IMR-90 (cell line): ENCODE data around the gene ZC3H4. TPM values are rescaled to one million over a fixed set of nuclear protein-coding genes. Genes with fewer than 3 reads are reported as not detected.

ENCODE experiments used
- ATAC-seq: fragments of 200-7000 bp; cut with Tn5 transposase; 2 replicates; pipeline ENCODE4 v1.9.1; 2020; ENCODE audit warnings: low read depth, mild to moderate bottlenecking, moderate library complexity
- BruUV-seq: library from RNA; stranded (reverse); fragments of 400-500 nt; replicated peaks from 2 replicates; lab custom pipeline; 2021; lab: Mats Ljungman, UMichigan
- CTCF ChIA-PET: fragments of 300-600 bp; formaldehyde crosslinking; extraction: SDS; loops from one replicate; lab custom pipeline; 2021; ENCODE audit warnings: antibody characterized with exemption; lab: Yijun Ruan, JAX
- POLR2A ChIA-PET: fragments of 300-600 bp; sonication (Branson Sonifier 250); formaldehyde crosslinking; loops from one replicate; lab custom pipeline; 2022; ENCODE audit warnings: antibody characterized with exemption; ENCODE audit not compliant: unreplicated experiment; lab: Charles Lee
- DNase-seq: peaks from one replicate; pipeline ENCODE4 v3.0.0; 2013
- H2AFZ ChIP-seq: replicated peaks from 2 replicates; pipeline ENCODE3; 2013; ENCODE audit warnings: low read length, mild to moderate bottlenecking; ENCODE audit not compliant: poor library complexity
- H2AK5ac ChIP-seq: 2 replicates; pipeline ENCODE4 v1.6.1; 2013; ENCODE audit warnings: low read depth, low read length, inconsistent platforms
- H2AK9ac ChIP-seq: replicated peaks from 2 replicates; pipeline ENCODE3; 2013; ENCODE audit warnings: mild to moderate bottlenecking, low read depth, low read length, moderate library complexity; ENCODE audit not compliant: poor library complexity
- H2BK120ac ChIP-seq: 2 replicates; pipeline ENCODE4 v1.6.1; 2013; ENCODE audit warnings: low read depth, low read length, inconsistent platforms
- H2BK15ac ChIP-seq: 3 replicates; pipeline ENCODE4 v1.6.1; 2013; ENCODE audit warnings: low read depth, low read length, inconsistent platforms
- H2BK20ac ChIP-seq: 2 replicates; pipeline ENCODE4 v1.6.1; 2013; ENCODE audit warnings: low read depth, mild to moderate bottlenecking, inconsistent platforms, low read length, moderate library complexity
- H2BK5ac ChIP-seq: 2 replicates; pipeline ENCODE4 v1.6.1; 2013; ENCODE audit warnings: mild to moderate bottlenecking, low read depth, low read length, inconsistent platforms; ENCODE audit not compliant: poor library complexity, severe bottlenecking
- H3K14ac ChIP-seq: replicated peaks from 2 replicates; pipeline ENCODE4 v1.6.1; 2013; ENCODE audit warnings: low read depth, low read length, inconsistent platforms
- H3K18ac ChIP-seq: 2 replicates; pipeline ENCODE4 v1.6.1; 2013; ENCODE audit warnings: low read depth, low read length, control low read depth
- H3K23ac ChIP-seq: 2 replicates; pipeline ENCODE4 v1.6.1; 2013; ENCODE audit warnings: low read depth, low read length, inconsistent platforms
- H3K27ac ChIP-seq: 2 replicates; pipeline ENCODE4 v1.5.1; 2013; ENCODE audit warnings: mild to moderate bottlenecking, control low read depth, low read length; ENCODE audit not compliant: insufficient read depth
- H3K27me3 ChIP-seq: 2 replicates; pipeline ENCODE4 v1.6.1; 2013; ENCODE audit warnings: low read length; ENCODE audit not compliant: control insufficient read depth, insufficient read depth
- H3K36me3 ChIP-seq: 2 replicates; pipeline ENCODE4 v1.6.1; 2013; ENCODE audit warnings: low read length, mixed read lengths; ENCODE audit not compliant: control insufficient read depth, insufficient read depth
- H3K4ac ChIP-seq: 2 replicates; pipeline ENCODE4 v1.6.1; 2013; ENCODE audit warnings: low read depth, low read length, inconsistent platforms
- H3K4me1 ChIP-seq: 2 replicates; pipeline ENCODE4 v1.6.1; 2013; ENCODE audit warnings: low read length, mixed read lengths; ENCODE audit not compliant: control insufficient read depth, insufficient read depth
- H3K4me2 ChIP-seq: 2 replicates; pipeline ENCODE4 v1.6.1; 2013; ENCODE audit warnings: low read depth, mild to moderate bottlenecking, control low read depth, low read length, moderate library complexity
- H3K4me3 ChIP-seq: 2 replicates; pipeline ENCODE4 v1.5.1; 2013; ENCODE audit warnings: low read depth, mild to moderate bottlenecking, control low read depth, low read length, moderate library complexity; ENCODE audit not compliant: insufficient read depth
- H3K56ac ChIP-seq: 2 replicates; pipeline ENCODE4 v1.6.1; 2013; ENCODE audit warnings: low read length, inconsistent platforms; ENCODE audit not compliant: insufficient read depth; ENCODE audit errors: extremely low read depth
- H3K79me1 ChIP-seq, 2 experiments: 2 replicates each; pipeline ENCODE4 v1.6.1; 2013; ENCODE audit warnings: low read length in 2 of 2, inconsistent platforms in 1 of 2, low read depth in 1 of 2
- H3K9ac ChIP-seq: 2 replicates; pipeline ENCODE4 v1.6.1; 2013; ENCODE audit warnings: low read depth, low read length, control low read depth
- H3K9me1 ChIP-seq: 2 replicates; pipeline ENCODE4 v1.6.1; 2013; ENCODE audit warnings: low read length, inconsistent platforms; ENCODE audit not compliant: insufficient read depth
- H3K9me3 ChIP-seq: 2 replicates; pipeline ENCODE4 v1.6.1; 2013; ENCODE audit warnings: low read length; ENCODE audit not compliant: control insufficient read depth, insufficient read depth
- H4K20me1 ChIP-seq: 2 replicates; pipeline ENCODE4 v1.6.1; 2013; ENCODE audit warnings: low read length, inconsistent platforms; ENCODE audit not compliant: insufficient read depth
- H4K5ac ChIP-seq: 2 replicates; pipeline ENCODE4 v1.6.1; 2013; ENCODE audit warnings: mild to moderate bottlenecking, low read depth, low read length, control low read depth
- H4K8ac ChIP-seq, 2 experiments: 2 replicates each; pipeline ENCODE4 v1.6.1; 2013; ENCODE audit warnings: low read depth in 2 of 2, low read length in 2 of 2, control low read depth in 1 of 2, inconsistent platforms in 1 of 2
- H4K91ac ChIP-seq: 2 replicates; pipeline ENCODE4 v1.6.1; 2013; ENCODE audit warnings: low read depth, low read length, inconsistent platforms; ENCODE audit not compliant: insufficient read depth
- MAZ ChIP-seq: IDR thresholded peaks from 2 replicates; pipeline ENCODE4 v1.6.1; 2012; ENCODE audit warnings: low read depth, mild to moderate bottlenecking, low read length, improper control_type of control experiment, moderate library complexity, borderline replicate concordance
- MXI1 ChIP-seq: IDR thresholded peaks from 2 replicates; pipeline ENCODE4 v1.6.1; 2012; ENCODE audit warnings: low read depth, mild to moderate bottlenecking, low read length, moderate library complexity, borderline replicate concordance
- WGBS, 2 experiments: methylation state at CpG; one replicate each; pipeline versions ENCODE4 v1.1.5 to v1.1.7; 2013; ENCODE audit warnings: missing lambda C conversion rate in 2 of 2; ENCODE audit not compliant: insufficient read length in 1 of 2; ENCODE audit errors: extremely low coverage in 2 of 2; 5-methylcytosine and 5-hydroxymethylcytosine counted together
- dilution Hi-C: fragments of 300-500 bp; cut with HindIII; formaldehyde crosslinking; loops from one replicate; pipeline ENCODE4 v1.14.3; 2018; ENCODE audit warnings: low sequenced_read_pairs; ENCODE audit not compliant: unreplicated experiment
- in situ Hi-C: fragments of 300-500 bp; cut with MboI; formaldehyde crosslinking; loops from 3 replicates; pipeline ENCODE4 v1.14.3; 2019; ENCODE audit warnings: low sequenced_read_pairs, inconsistent platforms, mixed read lengths
- intact Hi-C: fragments of 100-400 bp; cut with micrococcal nuclease; formaldehyde crosslinking; loops from 2 replicates; pipeline ENCODE4 v1.10.0; 2022
- polyA plus RNA-seq, 3 experiments: library from polyadenylated mRNA; depleted of rRNA; stranded (reverse); fragments of >200 nt; gene quantifications; 2 replicates each; pipeline ENCODE4 v1.2.3, GENCODE V29; 2012; ENCODE audit warnings: low replicate concordance in 1 of 3
- total RNA-seq: library from RNA; depleted of rRNA; stranded (reverse); fragments of >200 nt; gene quantifications from 2 replicates; pipeline ENCODE4 v1.2.3, GENCODE V29; 2012

Gene ZC3H4
- total and polyA plus RNA-seq, 2 of the 4 experiments (the other 2 are of a cell fraction) = 3.9 to 8.9 TPM

GRCh38 chr19:47020132-47020805 lies 93.3 kb downstream of the ZC3H4 start:
- 1% methylated on average over 34 of the region's 62 CpGs; no CpG with 5 or more reads in 1 of the 2 experiments for WGBS, 2 experiments
- H4K20me1 ChIP-seq = peaks cover 6% of the 10 kb centered on the region; the same call in 1 of the 2 replicates
- peak; percentile 50 for ATAC-seq

More at GRCh38 chr19:47020132-47020805, 93.3 kb downstream of the ZC3H4 start:
- BruUV-seq = no TSS peak
- Histone ChIP-seq H2BK120ac (no peak overlapping the region), H3K23ac (no peak overlapping the region), H3K27ac (no peak overlapping the region), H2BK5ac (no peak overlapping the region), H3K9ac (no peak overlapping the region), H3K79me1 (no peaks in the 10 kb centered on the region), H2AK5ac (no peak overlapping the region), H3K9me3 (no peaks in the 10 kb centered on the region), H3K4ac (no peak overlapping the region), H3K14ac (no peak overlapping the region), H3K4me2 (peak overlapping the region; percentile 75), H2BK15ac (no peak overlapping the region), H2AK9ac (peak overlapping the region; percentile 85), H4K91ac (no peak overlapping the region), H3K9me1 (no peaks in the 10 kb centered on the region), H3K4me3 (peak overlapping the region; percentile 45), H2BK20ac (no peak overlapping the region), H4K8ac (no peak overlapping the region), H3K4me1 (peaks cover 4% of the 10 kb centered on the region; the same call in 1 of the 2 replicates), H3K18ac (no peak overlapping the region), H4K5ac (no peak overlapping the region), H3K36me3 (no peaks in the 10 kb centered on the region), H2AFZ (peak overlapping the region; percentile 63), H3K56ac (no peak overlapping the region), H3K27me3 (peaks cover 44% of the 10 kb centered on the region)
- CTCF ChIA-PET = interaction anchor here (0.6 kb wide), 1 partner anchor 29 kb away, joined by 3 read pairs; no protein-coding TSS in a partner anchor
- no peak for TF ChIP-seq MXI1
- TF ChIP-seq MAZ = no peak
- dilution Hi-C loops (no loop called here), intact Hi-C loops (no loop called here), in situ Hi-C loops (no loop called here)
- POLR2A ChIA-PET = no interaction called here
- DNase-seq = no peak
